ENCODE data around the gene ANAPC1.
"Not testable (repeated sequence)": the region's sequence is repeated elsewhere in the genome, so short reads cannot be mapped to it uniquely, and the experiment has no call there.

ANAPC1 gene

DNA sequence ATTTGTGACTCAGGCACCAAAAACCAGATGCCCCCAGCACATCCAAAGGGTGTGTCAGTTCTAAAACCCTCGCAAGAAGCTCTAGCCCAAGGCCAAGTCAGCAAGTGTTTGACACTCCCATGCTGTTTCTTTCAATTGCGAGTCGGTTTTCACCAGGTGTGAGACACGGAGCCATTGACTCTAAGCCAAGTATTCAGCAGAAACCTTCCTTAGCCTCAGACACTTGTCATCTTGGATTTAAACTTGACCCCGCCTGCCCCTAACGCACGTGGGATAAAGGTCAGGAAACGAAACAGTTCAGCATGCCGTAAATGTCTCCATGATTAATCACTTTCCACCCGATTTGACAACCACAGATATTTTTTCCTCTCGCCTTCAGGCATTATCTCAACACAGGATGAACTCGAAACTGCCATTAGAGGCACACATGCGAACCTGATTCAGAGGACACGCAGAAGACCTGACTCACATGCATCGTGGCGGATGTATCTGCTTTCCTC is 156.3 kb downstream of the ANAPC1 start:
- not testable (repeated sequence) for DNase-seq

DNA sequence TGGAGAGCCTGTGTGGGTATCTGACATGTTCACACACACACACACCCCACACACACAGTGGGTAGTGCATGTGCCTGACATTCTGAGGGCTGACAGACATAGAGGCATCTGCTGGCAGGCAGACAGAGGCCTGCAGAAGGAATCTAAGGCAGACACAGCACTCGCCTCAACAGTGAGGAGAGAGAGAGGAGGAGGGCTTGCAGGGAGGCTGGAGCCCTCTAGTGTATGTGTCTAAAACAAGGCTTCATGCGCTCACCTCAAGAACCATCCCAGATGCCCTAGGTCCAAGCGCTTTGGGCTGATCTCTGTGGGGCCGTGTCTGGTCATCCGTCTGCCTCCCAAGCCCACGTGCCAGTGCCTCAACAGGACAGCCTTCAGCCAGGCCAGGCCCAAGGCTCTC is 158.3 kb downstream of the ANAPC1 start:
- not testable (repeated sequence) for DNase-seq

DNA sequence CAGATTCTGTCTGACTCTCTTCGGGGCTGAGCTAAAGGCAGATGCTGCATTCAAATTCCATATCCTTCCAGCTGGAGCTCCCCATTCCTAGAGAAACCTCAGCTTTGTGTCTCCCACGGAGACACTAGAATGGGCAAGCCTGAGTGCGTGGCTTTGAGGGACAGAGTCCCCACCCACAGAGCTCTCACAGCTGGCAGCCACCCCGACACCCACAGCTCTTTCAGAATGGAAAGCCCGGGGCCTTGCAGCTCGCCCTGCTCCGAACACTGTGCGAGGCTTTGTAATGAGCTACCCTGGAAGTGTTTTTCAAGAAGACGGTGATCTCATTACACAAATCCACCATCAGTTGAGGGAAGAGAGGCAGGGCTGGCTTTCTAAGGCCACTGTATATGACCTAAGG is 164.4 kb downstream of the ANAPC1 start:
- DNase-seq = not testable (repeated sequence)

Data from COR-L47 (cell line).